Thyroid gland (tissue), 4 donors: ENCODE results near the gene MAGEA11.

ENCODE experiments used
- CTCF ChIP-seq, 6 experiments: fragments of 200-600 bp in 3 of 6; fragments of 450-650 bp in 3 of 6; sonication (generic) in 3 of 6; IDR thresholded peaks; one replicate each; pipeline ENCODE4 v1.5.1; 2016 to 2019; ENCODE audit warnings: antibody characterized with exemption in 6 of 6, mild to moderate bottlenecking in 2 of 6, inconsistent platforms in 1 of 6, moderate library complexity in 1 of 6
- POLR2A ChIP-seq, 2 donors: fragments of 450-650 bp; IDR thresholded peaks; one replicate each; pipeline ENCODE4 v1.6.1; 2017; ENCODE audit warnings: antibody characterized with exemption in 2 of 2, mild to moderate bottlenecking in 2 of 2, moderate library complexity in 1 of 2

DNA sequence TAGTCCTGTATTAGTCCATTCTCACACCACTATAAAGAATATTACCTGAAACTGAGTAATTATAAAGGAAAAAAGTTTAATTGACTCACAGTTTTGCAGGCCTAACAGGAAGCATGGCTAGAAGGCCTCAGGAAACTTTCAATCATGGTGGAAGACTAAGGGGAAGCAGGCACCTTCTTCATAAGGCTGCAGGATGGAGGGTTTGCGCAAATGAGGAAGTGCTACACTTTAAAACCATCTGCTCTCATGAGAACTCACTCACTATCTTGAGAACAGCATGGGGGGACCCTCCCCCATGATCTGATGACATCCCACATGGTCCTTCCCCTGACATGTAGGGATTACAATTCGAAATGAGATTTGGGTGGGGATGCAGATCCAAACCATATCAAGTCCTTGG, 12.1 kb upstream of the MAGEA11 start:
- TF ChIP-seq CTCF (IDR thresholded peaks at IDR 0.05) (no peak), POLR2A (IDR thresholded peaks at IDR 0.05) (no peak)
